CD4-positive, alpha-beta T cell treated with Interferon alpha-2 for 1 hour (primary cell): Measurements from ENCODE around the gene SLC5A2.
"Not testable (repeated sequence)": the region's sequence is repeated elsewhere in the genome, so short reads cannot be mapped to it uniquely, and the experiment has no call there.

Experiments
- DNase-seq, 2 donors: peaks; one replicate each; pipeline ENCODE4 v3.0.0-alpha.2; 2020 to 2022

SLC5A2 gene

DNA sequence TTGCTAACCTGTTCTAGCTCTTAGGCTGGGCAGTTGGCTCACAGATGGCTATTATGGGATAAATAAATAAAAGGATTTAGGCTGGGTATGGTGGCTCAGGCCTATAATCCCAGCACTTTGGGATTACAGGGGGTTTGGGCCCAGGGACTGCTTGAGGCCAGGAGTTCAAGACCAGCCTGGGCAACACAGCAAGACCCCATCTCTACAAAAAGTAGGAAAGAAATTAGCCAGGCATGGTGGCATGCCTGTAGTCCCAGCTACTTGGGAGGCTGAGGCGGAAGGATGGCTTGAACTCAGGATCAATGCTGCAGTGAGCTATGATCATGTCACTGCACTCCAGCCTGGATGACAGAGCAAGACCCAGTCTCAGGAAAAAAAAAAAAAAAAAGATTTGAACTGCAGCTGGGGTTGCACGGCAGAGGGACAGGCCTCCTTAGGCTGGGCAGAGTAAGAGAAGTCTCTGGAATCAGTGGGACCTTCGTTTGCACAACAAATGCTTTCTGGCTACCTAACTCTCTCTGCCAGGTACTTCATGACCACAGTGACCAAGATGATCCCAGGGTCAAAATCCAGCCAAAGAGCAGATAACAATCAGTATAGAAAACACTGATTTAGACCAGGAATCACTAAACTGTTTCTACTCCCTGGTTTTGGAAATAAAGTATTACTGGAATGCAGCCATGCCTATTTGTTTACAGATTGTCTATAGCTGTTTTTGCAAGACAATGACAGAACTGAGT lies 18.5 kb downstream of the SLC5A2 start:
- no peak for DNase-seq

DNA sequence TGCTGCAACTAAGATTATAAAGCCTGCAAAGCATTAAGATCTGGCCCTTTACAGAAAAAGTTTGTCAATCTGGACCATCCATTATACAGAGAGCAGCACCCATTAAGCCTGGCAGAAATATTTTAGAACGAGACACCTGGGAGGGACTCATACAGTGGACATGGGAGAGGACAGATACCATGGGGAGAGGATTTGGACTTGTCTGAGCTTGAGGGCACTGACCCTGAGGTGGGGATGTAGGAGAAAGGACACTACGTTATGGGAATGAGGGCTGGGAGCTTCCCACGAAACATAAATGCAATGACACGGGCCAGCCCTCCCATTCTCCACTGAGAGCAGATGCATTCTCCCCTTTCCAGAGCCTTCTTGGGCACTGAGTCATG lies 19.0 kb downstream of the SLC5A2 start:
- DNase-seq: no peak

DNA sequence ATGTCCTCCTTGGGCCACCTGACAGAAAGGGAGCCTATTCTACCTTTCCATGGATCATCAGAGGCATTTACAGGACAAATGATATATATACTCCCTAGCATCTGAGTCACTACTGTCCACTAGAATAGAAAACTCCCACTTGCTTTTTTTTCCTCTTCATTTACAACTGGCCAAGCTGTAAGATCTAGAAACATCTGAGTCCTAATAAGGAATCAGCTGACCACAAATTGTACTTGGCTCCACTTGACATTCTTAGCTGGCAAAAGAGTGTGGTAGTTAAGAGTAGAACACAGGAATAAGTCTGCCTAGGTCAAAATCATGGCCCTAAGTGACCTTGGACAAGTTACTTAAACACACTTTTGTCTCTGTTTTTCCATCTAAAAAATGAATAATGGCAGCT lies 20.1 kb downstream of the SLC5A2 start:
- no peak for DNase-seq

DNA sequence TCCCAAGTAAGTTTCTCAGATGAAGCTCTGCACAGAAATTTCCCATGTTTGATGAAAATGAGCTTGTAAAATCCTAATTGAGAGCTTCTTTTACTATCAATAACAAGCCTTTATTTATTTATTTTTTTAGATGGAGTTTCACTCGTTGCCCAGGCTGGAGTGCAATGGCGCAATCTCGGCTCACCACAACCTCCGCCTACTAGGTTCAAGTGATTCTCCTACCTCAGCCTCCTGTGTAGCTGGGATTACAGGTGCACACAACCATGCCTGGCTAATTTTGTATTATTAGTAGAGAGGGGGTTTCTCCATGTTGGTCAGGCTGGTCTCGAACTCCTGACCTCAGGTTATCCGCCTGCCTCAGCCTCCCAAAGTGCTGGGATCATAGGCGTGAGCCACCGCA lies 20.6 kb downstream of the SLC5A2 start:
- DNase-seq: not testable (repeated sequence)

DNA sequence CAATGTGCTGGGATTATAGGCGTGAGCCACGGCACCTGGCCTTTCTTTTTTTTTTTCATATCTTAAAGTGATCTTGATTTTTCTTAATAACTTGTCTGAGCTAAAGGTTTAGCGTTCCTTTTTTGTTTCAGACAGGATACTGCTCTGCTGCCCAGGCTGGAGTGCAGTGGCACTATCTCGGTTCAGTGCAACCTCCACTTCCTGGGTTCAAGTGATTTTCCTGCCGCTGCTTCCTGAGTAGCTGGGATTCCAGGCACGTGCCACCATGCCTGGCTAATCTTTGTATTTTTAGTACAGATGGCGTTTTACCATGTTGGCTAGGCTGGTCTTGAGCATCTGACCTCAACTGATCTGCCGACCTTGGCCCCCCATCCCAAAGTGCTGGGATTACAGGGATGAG lies 21.2 kb downstream of the SLC5A2 start:
- DNase-seq: no peak

DNA sequence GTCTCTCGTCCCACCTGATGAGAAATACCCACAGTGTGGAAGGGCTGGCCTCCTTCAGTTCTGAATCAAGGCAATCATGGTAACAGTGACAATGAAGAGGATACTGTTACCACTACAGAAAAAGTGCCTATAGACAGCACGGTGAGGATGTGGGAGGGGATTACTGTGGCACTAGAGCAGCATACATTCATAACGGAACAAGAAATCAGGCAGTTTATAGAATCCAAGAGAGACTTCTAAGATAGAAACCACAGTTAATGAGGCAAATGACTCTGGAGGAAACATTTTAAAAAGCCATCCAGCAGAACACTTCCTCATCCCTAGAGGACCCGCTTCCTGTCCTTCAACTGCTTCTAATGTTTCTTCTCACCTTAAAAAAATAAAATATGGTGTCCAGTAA lies 22.6 kb downstream of the SLC5A2 start:
- no peak for DNase-seq

DNA sequence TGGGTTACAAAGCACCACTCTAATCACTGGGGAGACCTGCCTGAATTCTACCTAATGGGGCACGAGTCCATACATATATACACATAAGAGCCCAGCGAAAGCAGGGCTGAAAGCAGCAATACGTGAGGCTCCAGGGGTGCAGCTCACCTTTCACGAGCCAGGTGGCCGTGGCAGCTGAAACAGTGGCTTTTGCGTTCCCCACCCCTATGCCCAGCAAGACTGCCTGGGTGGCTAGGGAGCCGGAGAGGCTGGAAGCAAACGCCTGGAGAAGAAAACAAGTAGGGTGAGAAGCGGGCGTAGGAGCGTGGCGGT lies 24.6 kb downstream of the SLC5A2 start:
- DNase-seq: no peak

DNA sequence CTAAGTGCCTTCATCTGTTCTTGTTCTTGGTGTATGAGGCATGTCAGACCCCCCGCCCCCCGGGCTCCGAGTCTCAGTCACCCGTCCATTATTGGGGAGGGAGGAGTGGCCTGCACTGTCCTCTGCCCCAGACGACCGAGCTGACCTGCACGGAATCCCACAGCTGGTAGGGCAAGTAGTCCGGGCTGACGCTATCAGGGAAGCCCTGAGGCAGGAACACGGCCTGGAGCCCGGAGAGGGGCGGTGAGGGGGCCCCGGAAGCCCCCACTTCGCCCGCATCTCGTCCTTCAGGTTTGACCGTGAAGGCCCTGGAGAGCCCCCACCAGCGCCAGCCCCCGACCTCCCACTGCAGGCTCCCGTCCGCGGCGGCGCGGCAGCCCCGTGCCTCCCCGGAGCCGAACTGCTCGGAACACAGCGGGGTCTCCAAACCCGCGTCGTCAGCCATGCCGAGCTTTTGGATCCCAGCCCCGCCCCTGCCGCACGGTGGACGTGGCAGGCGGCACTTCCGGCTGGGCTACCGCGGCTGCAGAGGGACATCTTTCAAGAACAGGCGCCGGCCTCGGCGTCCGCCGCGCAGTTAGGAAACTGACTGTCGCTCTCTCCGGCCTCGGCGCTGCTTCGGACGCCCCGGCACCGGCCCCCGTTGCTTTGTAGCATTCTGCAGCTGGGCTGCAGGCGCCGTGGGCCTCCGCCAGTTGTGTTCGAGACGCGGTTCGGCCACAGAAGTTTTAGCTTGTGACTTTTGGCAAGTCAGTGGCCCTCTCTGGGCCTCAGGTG lies 25.2 kb downstream of the SLC5A2 start, which contains the start of gene RUSF1:
RUSF1 (minus strand) TSS at position 463 of the 777 bp plus-strand sequence; CDS start at position 445, 18 bp downstream.
- DNase-seq: peak; percentile 82 to 85

DNA sequence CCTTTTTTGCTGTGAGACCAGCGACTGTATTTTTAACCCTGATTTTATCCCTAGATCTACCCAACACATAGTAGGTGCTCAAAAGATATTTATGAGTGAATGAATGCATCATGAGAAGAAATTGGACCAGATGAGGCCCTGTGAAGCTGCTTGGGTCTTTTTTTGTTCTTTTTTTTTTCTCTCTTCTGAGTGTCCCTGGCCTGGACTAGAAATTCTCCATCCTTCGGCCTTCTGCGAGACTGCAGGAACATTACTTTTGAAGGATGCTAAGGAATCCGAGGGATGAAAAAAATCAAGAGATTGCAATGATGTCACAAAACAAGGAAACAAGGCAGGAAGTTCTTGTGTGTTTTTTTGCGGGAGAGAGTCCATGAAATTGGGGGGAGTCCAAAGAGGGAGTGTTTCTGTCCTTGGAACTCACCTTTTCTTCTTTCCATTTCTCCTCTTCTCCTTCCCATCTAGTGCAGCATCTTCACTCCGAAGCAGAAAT lies 25.8 kb downstream of the SLC5A2 start:
- no peak for DNase-seq

DNA sequence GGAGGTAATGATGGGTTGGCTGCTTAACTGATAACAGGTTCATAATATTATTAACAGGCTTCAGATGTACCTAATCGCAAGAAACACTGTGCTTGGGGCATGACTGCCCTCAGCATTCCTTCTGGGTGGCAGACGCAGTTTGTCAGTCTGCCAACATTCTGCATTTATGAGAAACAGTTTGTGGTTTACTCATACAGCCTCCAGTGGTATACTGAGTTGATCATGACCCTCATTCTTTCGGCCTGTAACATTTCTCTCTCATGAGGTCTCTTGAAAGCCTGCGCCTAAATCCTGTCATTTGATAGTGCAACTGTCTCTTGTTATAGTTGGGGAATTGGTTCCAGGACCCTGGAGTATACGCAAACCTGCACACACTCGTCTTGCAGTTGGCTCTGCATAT lies 30.2 kb downstream of the SLC5A2 start:
- no peak for DNase-seq

DNA sequence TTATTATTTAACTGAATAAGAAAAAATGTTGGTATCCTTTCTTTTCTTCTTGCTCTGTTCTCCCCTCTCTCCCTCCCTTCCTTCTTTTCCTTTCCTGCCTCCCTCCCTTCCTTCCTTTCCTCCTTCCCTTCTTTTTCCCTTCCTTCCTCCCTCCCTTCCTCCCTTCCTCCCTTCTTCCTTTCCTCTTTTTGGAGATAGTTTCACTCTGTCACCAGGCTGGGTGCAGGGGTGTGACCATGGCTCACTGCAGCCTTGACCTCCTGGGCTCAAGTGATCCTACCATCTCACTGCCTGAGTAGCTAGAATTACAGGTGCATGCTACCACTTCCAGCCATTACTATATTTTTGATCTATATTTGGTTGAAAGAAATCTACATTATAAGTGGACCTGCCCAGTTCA lies 31.0 kb downstream of the SLC5A2 start:
- no peak for DNase-seq

DNA sequence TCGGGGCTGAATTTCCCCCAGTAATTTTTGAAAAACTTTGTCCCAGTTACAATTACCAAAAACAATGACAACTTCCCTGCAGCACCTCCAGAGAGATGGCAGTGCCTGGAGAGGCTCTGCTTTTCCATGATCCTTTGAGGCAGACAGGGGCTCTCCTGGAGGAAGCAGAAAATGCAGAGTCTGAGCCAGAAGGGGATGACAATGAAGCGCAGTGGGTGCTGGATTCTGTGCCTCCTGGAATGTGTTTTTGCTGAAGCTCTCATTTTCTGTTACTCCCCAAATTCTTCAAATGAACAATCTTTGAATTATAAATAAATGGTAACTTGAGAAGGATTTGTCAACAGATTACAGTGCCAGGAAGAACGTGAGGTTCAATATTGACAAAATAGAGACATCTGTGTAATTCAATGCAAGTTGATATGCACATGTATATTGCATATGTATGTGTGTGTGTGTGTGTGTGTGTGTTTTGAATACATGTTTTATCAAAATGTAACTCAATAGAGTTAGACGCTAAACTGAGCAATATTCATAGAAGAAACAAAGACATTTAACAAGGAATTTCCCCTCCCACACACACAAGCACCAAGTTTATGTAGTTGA lies 35.0 kb downstream of the SLC5A2 start:
- DNase-seq: no peak

DNA sequence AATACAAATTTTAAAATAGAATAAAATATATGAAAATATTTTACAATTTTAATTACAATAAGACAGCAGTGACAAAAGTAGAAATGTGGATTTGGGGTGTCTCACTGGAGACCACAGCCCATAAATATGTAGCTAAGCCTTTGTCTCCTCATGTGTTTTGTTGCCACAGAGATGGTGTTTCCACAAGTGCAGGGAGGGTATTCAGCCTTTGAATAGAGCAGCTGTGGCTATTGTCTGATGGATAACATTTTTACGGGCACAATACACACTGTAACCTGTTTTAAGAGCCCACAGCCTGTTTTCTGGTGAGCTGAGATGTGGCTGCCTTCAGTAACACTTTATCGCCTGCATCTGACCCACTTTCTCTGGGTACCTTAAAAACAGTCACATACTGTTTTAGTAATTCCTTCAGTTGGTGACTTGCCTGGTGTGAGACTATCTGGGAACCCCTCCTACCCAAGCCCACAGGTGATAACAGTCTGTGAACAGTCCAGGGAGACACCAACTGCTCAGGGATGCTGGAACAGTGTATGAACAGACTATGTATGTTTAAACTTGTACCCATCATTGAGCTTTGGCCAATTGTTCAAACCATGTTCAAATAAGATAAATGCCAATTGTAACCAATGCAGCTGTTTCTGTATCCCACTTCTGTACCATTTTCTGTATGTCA lies 37.0 kb downstream of the SLC5A2 start:
- no peak for DNase-seq

DNA sequence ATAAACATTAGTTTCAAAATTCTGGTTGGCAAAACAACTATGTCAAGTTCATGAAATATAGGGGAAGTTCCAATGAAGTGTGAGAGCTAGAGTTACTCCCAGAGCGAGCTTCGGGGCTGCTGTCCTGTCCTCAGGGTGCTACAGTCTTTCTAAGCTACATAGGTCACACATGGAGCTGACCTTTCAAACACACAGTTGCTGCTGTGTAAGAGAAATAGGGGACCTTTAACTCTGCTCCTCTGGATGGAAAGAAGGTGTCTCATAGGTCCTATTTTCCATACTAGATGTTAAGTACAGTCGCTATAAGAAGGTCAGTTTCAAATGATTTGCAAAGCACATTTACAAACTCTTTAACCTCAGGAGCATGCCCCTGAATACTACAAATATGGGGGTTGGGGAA lies 38.4 kb downstream of the SLC5A2 start:
- no peak for DNase-seq

DNA sequence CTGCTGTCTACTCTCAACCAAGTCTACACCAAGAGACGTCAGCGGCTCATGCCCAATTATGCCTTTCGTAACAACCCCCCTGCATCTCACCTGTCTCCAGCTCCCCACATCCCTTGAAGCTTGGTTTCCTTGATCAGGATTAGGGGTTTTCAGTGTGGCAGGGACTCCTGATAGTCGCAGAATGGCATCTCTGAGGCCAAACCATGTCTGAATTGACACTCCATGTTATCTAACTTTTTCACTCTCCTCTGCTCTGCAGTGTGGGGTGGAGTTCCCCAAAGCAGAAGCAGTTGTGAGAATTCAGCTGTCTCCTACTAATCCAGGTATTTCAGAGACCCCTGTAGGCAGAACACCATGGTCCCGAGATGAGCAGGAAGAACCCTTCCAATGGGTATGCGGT lies 39.1 kb downstream of the SLC5A2 start:
- DNase-seq: no peak

DNA sequence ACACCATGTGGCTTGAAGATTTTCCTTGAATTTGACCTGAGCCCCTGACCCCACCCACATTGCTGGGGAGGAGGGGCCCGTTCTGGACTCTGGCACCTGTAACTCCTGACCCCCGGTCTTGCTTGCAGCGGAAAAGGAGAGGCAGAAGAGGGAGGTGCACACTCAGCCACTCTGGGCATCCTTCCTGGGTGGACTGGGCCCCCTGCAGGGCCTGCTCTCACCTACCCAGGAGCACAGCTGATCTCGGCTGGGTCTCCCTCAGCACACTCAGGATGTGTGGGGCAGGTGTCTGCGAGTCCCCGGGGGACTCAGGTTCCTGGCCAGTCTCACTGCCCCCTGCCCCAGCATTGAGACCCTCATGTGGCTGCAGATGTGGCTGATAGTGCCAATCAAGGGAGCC lies 40.8 kb downstream of the SLC5A2 start:
- not testable (repeated sequence) for DNase-seq

DNA sequence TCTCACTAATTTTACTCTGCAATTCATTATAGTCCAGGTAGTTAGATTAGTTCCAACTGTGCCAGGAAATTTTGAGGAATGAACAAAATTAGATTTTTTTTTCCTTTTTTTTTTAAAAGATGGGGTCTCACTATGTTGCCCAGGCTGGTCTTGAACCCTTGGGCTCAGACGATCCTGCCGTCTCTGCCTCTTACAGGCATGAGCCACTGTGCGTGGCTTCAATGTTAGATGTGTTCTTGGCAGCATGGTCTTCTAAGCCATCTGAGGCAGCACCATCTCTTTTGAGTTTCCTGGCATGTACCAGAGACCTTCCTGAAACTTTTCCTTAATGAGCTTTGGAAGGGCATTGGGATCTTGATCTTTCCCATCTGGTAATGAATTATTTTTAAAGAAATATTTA lies 42.2 kb downstream of the SLC5A2 start:
- DNase-seq: no peak

DNA sequence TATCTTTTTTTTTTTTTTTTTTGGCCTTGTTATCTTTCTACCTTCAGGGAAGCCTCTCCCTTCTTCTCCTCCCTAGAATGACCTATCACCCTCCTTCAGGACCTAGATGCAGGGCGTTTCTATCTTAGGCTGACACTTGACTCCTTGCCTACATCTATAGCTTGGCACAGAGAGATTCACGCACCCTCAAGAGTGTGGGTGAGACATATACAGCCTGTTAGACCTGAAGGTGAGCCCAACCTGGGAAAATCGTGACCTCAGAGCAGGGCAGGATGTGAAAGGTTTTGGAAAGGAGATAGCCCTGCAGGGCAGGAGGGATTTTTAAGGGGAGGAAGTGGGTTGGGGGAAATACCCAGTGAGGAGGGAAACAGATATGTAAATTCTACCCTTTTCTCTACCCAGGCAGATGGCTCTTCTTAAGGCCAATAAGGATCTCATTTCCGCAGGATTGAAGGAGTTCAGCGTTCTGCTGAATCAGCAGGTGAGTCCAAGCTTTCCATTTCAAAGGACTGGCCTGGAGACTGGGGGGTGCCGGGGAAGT lies 44.9 kb downstream of the SLC5A2 start, which contains the start of gene AHSP:
AHSP (plus strand) TSS at position 167 of the 541 bp plus-strand sequence; CDS start at position 407, 240 bp downstream.
- DNase-seq: no peak

DNA sequence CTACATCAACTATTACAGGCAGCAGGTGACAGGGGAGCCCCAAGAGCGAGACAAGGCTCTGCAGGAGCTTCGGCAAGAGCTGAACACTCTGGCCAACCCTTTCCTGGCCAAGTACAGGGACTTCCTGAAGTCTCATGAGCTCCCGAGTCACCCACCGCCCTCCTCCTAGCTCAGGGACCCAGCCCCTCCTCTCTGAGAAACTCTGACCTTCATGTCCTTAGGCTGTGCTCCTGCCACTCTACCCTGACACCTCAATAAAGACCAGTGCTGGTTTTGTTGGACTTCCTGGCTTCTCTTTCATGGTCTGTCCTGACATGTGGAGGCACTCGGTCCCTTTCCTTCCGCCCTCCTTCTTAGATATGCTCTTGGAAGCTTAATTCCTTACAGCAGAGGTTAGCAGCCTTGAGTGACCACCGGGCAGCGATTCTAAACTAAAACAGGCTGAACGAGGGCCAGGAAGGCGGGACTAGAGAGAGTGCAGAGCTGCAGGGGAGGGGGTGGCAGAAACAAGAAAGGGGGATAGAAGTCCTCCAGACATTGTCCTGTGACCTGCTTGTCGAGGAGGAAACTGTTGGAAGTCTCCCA lies 45.7 kb downstream of the SLC5A2 start:
- DNase-seq: no peak

DNA sequence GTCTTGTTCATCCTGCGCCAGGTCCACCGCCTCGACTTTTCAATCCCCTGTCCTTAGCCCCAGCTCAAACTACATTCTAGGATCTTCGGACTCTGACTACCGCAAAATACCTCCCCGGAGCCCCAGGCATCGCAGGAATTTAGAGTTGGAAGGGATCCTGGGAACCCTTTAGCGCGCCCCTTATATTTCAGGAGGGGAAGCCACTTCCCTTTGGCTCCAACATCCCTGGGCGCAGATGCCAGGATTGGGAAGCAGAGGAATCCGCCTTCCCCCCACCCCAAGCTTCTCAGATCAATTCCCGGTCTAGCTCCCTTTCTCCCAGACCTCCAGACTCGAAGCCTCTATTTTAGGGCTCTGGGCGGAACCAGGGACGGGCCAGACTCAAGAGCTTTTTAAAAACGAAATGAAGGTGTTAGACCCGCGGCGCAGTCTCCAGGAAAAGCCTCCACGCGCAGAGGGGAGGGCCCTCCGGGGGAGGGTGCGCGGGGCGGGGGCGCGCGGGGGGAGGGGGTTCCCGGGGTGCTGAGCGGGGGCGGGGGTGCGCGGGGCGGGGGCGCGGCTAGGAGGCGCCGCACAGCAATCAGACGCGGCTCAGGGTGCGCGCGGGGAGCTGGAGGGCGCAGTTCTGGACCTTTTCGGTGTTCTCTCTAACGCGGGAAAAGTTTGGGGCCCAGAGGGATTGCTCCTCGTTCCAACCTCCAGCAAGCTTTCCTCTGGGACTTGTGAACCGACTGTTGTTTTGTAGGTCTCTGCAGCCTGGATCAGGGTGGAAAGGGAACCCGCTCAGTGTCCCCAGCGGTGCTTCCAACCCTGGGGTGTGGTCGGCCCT lies 46.4 kb downstream of the SLC5A2 start:
- no peak for DNase-seq

DNA sequence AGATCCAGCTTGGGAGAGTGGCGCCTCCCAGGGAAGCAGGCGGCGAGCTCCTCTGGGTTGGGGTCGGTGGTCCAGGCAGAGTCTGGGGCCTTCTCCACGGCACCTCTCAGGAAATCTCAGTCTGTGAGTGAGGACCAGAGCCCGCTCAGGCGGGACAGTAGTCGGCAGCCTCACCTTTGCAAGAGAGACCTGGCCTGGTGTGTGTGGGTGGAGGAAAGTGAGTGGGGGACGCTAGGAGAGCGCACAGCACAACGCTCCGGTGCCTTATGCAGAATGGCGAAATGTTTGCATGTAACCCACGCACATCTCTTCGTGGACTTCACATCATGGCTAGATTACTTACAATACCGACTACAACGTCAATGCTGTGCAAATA lies 47.0 kb downstream of the SLC5A2 start:
- DNase-seq: no peak

DNA sequence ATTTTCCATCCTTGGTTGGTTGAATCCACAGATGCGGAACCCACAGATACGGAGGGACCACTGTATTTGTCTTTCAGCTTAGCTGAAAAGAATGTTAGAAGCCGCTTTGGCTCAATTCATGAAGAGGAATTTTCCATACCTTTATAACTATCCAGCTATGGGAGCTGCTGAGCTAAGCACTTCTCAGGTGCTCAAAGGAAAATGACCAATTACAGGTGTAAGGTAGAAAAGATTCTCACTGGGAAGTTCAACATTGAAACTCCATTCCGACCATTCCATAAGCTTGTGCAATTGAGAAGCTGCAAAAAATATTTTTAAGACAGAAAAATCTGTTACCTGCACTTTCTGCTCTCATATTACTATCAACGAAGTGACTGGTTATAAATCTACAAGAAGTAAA lies 47.5 kb downstream of the SLC5A2 start:
- no peak for DNase-seq
